HepG2 (cell line): ENCODE results near the gene MBLAC1. TPM values are rescaled to one million over a fixed set of nuclear protein-coding genes. Genes with fewer than 3 reads are reported as not detected.

Experiments
- BRD4 ChIP-seq: sonication (generic); formaldehyde crosslinking; IDR thresholded peaks from 2 replicates; pipeline ENCODE4 v1.4.0; 2020; ENCODE audit warnings: missing genetic modification reagents
- CBX2 ChIP-seq, 2 experiments: fragments of 200-600 bp in 1 of 2; sonication (generic); formaldehyde crosslinking in 1 of 2; IDR thresholded peaks; 2 replicates each; pipeline versions ENCODE4 v1.7.0 to v1.8.1; 2018 to 2022; ENCODE audit warnings: low read depth in 2 of 2, low read length in 1 of 2, mild to moderate bottlenecking in 1 of 2, missing genetic modification reagents in 1 of 2
- EP300 ChIP-seq, 3 experiments: sonication (generic) in 1 of 3; formaldehyde crosslinking in 1 of 3; IDR thresholded peaks; 2 replicates each; pipeline versions ENCODE4 v1.5.1 to v1.6.1; 2011 to 2020; ENCODE audit warnings: low read depth in 2 of 3, low read length in 2 of 3, borderline replicate concordance in 1 of 3, improper control_type of control experiment in 1 of 3, mild to moderate bottlenecking in 1 of 3, missing genetic modification reagents in 1 of 3, moderate library complexity in 1 of 3
- FOXM1 ChIP-seq: sonication (generic); formaldehyde crosslinking; IDR thresholded peaks from 2 replicates; pipeline ENCODE4 v1.5.0; 2020; ENCODE audit warnings: missing genetic modification reagents
- HMG20B ChIP-seq: conservative IDR thresholded peaks from 2 replicates; pipeline ENCODE4 v1.6.1; 2016; ENCODE audit warnings: missing genetic modification reagents, missing compliant biosample characterization
- HOXA5 ChIP-seq: sonication (generic); formaldehyde crosslinking; IDR thresholded peaks from 2 replicates; pipeline ENCODE4 v1.4.0; 2020; ENCODE audit warnings: missing genetic modification reagents
- MYNN ChIP-seq: sonication (generic); formaldehyde crosslinking; IDR thresholded peaks from 2 replicates; pipeline ENCODE4 v1.4.0; 2020; ENCODE audit warnings: mild to moderate bottlenecking, low read depth, missing genetic modification reagents
- SP1 ChIP-seq, 2 experiments: fragments of 450-650 bp in 1 of 2; sonication (generic) in 1 of 2; formaldehyde crosslinking in 1 of 2; IDR thresholded peaks; 2 replicates each; pipeline versions ENCODE4 v1.4.0 to v1.6.1; 2016 to 2020; ENCODE audit warnings: missing genetic modification reagents in 1 of 2
- ZBTB1 ChIP-seq: sonication (generic); formaldehyde crosslinking; IDR thresholded peaks from 2 replicates; pipeline ENCODE4 v1.4.0; 2020; ENCODE audit warnings: missing genetic modification reagents, borderline replicate concordance
- ZBTB25 ChIP-seq: IDR thresholded peaks from 2 replicates; pipeline ENCODE4 v1.6.1; 2018; ENCODE audit warnings: missing genetic modification reagents
- ZKSCAN8 ChIP-seq: IDR thresholded peaks from 2 replicates; pipeline ENCODE4 v1.6.1; 2016; ENCODE audit warnings: borderline replicate concordance, missing genetic modification reagents, missing compliant biosample characterization
- ZNF207 ChIP-seq: fragments of 450-650 bp; IDR thresholded peaks from 2 replicates; pipeline ENCODE4 v1.6.1; 2016; ENCODE audit warnings: antibody characterized with exemption, borderline replicate concordance
- ZNF678 ChIP-seq: sonication (generic); formaldehyde crosslinking; IDR thresholded peaks from 2 replicates; pipeline ENCODE4 v1.4.0; 2020; ENCODE audit warnings: mild to moderate bottlenecking, missing genetic modification reagents
- ZNF687 ChIP-seq: sonication (generic); formaldehyde crosslinking; IDR thresholded peaks from 2 replicates; pipeline ENCODE4 v1.5.1; 2020; ENCODE audit warnings: mild to moderate bottlenecking, missing genetic modification reagents, moderate library complexity
- polyA plus RNA-seq, 8 experiments: library from polyadenylated mRNA; depleted of rRNA in 3 of 8; stranded (reverse) in 7 of 8; unstranded in 1 of 8; fragments of >200 nt; fragmentation: Illumina TruSeq in 4 of 8; extraction: Trizol in 4 of 8; gene quantifications; 2 replicates each; pipeline versions ENCODE4 v1.2.1 to v1.2.3, GENCODE V29; 2011 to 2016; ENCODE audit warnings: low read depth in 4 of 8, missing spikeins in 1 of 8, mixed read lengths in 1 of 8; ENCODE audit not compliant: insufficient read depth in 1 of 8
- total RNA-seq, 5 experiments: library from RNA; depleted of rRNA; stranded (reverse); fragments of >200 nt; fragmentation: Illumina TruSeq; extraction: Trizol; gene quantifications; 2 replicates each; pipeline ENCODE4 v1.2.3, GENCODE V29; 2016; ENCODE audit warnings: low read depth in 1 of 5
- TF ChIP-seq, protein P1 (sequence below): sonication (generic); formaldehyde crosslinking; IDR thresholded peaks from 2 replicates; pipeline ENCODE4 v1.5.0; 2020; ENCODE audit warnings: mild to moderate bottlenecking, missing genetic modification reagents, borderline replicate concordance

Gene MBLAC1
- total and polyA plus RNA-seq, 2 of the 13 experiments (the other 11 are each of a cell fraction or from before 2014, with no cell fraction given): 0.79 to 2.1 TPM

DNA sequence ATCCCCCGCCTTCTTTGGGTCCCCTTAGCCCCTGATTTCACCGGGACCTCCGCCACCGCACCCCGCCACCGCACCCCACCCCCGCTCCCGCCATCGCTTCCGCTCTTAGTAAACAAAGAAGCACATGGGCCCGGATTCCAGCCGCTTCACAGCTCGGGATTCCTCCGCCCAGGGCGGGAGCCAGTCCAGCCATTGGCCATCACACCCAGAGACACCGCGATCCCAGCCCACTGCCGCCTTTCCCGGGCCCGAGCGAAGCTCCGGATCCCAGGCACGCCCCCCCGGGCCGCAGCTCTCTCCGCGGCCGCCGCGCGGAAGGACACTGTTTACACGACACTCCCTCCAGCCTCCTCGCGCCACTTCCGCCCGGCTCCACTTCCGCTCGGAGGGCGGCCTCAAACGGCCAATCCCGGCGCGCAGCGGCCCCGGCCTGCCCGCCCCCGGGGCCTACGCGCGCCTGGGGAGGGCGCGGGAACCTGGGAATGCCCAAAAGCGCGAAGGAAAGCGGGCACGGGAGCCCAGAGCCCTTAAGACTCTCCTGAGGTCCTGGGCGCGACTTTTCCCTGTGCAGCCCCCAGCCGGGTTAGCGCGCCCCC, 26.2 kb upstream of the MBLAC1 start (continued):
- TF ChIP-seq, protein P1, sequence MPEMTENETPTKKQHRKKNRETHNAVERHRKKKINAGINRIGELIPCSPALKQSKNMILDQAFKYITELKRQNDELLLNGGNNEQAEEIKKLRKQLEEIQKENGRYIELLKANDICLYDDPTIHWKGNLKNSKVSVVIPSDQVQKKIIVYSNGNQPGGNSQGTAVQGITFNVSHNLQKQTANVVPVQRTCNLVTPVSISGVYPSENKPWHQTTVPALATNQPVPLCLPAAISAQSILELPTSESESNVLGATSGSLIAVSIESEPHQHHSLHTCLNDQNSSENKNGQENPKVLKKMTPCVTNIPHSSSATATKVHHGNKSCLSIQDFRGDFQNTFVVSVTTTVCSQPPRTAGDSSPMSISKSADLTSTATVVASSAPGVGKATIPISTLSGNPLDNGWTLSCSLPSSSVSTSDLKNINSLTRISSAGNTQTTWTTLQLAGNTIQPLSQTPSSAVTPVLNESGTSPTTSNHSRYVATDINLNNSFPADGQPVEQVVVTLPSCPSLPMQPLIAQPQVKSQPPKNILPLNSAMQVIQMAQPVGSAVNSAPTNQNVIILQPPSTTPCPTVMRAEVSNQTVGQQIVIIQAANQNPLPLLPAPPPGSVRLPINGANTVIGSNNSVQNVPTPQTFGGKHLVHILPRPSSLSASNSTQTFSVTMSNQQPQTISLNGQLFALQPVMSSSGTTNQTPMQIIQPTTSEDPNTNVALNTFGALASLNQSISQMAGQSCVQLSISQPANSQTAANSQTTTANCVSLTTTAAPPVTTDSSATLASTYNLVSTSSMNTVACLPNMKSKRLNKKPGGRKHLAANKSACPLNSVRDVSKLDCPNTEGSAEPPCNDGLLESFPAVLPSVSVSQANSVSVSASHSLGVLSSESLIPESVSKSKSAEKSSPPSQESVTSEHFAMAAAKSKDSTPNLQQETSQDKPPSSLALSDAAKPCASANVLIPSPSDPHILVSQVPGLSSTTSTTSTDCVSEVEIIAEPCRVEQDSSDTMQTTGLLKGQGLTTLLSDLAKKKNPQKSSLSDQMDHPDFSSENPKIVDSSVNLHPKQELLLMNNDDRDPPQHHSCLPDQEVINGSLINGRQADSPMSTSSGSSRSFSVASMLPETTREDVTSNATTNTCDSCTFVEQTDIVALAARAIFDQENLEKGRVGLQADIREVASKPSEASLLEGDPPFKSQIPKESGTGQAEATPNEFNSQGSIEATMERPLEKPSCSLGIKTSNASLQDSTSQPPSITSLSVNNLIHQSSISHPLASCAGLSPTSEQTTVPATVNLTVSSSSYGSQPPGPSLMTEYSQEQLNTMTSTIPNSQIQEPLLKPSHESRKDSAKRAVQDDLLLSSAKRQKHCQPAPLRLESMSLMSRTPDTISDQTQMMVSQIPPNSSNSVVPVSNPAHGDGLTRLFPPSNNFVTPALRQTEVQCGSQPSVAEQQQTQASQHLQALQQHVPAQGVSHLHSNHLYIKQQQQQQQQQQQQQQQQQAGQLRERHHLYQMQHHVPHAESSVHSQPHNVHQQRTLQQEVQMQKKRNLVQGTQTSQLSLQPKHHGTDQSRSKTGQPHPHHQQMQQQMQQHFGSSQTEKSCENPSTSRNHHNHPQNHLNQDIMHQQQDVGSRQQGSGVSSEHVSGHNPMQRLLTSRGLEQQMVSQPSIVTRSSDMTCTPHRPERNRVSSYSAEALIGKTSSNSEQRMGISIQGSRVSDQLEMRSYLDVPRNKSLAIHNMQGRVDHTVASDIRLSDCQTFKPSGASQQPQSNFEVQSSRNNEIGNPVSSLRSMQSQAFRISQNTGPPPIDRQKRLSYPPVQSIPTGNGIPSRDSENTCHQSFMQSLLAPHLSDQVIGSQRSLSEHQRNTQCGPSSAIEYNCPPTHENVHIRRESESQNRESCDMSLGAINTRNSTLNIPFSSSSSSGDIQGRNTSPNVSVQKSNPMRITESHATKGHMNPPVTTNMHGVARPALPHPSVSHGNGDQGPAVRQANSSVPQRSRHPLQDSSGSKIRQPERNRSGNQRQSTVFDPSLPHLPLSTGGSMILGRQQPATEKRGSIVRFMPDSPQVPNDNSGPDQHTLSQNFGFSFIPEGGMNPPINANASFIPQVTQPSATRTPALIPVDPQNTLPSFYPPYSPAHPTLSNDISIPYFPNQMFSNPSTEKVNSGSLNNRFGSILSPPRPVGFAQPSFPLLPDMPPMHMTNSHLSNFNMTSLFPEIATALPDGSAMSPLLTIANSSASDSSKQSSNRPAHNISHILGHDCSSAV (CRISPR knock-in tag): no peak
- peak in 1 of 2 experiments; percentile 13; a peak in 1 of 4 replicates for TF ChIP-seq EP300 (IDR thresholded peaks at IDR 0.05; ENCODE audit: low read depth in 2 of 2, low read length in 2 of 2)
- no peak for TF ChIP-seq EP300 (CRISPR knock-in tag; IDR thresholded peaks at IDR 0.05; ENCODE audit: borderline replicate concordance)
- TF ChIP-seq HOXA5 (CRISPR knock-in tag): peak; percentile 56
- TF ChIP-seq BRD4 (CRISPR knock-in tag): no peak
- no peak for TF ChIP-seq FOXM1 (CRISPR knock-in tag)
- TF ChIP-seq ZBTB25: peak; percentile 99
- no peak for TF ChIP-seq CBX2 (IDR thresholded peaks at IDR 0.05; ENCODE audit: low read depth, low read length)
- no peak for TF ChIP-seq CBX2 (CRISPR knock-in tag; IDR thresholded peaks at IDR 0.05; ENCODE audit: low read depth)
- TF ChIP-seq ZNF687 (CRISPR knock-in tag): peak; percentile 77
- TF ChIP-seq ZNF207: no peak
- TF ChIP-seq ZNF678: no peak; the same call in 1 of the 2 replicates
- TF ChIP-seq HMG20B (CRISPR knock-in tag): 0 out of 2 replicates have a peak, but pooled peaks have one; percentile 14
- no peak for TF ChIP-seq SP1 (IDR thresholded peaks at IDR 0.05)
- peak; percentile 79 for TF ChIP-seq SP1 (CRISPR knock-in tag; IDR thresholded peaks at IDR 0.05)
- no peak for TF ChIP-seq ZKSCAN8 (CRISPR knock-in tag)
- no peak for TF ChIP-seq MYNN (CRISPR knock-in tag)
- no peak for TF ChIP-seq ZBTB1
